ENCODE data around the gene SLC6A15.

DNA sequence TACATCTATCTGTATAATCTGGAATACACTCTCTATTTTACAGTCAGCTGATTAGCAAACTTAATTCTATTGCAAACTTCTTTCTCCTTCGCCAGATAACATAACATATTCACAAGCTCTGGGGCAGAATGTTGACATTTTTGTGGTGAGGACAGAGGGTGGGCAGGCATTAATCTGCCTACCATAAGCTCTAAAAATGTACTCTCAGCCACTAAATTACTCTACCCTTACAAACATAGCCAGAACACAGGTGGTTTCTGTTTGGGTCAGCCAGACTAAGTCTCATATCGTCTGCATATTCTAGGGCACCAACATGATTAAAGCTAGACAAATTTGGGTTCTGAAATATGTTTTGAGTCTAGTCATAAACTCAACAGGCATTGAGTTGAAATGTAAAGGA is 90.1 kb downstream of the SLC6A15 start:
- TF ChIP-seq EZH2 (IDR thresholded peaks at IDR 0.05; ENCODE audit: borderline replicate concordance) (no peak), EZH2phosphoT487 (IDR thresholded peaks at IDR 0.05; ENCODE audit: low read depth, severe bottlenecking, unreplicated experiment) (no peak)
- TF ChIP-seq, protein P1, sequence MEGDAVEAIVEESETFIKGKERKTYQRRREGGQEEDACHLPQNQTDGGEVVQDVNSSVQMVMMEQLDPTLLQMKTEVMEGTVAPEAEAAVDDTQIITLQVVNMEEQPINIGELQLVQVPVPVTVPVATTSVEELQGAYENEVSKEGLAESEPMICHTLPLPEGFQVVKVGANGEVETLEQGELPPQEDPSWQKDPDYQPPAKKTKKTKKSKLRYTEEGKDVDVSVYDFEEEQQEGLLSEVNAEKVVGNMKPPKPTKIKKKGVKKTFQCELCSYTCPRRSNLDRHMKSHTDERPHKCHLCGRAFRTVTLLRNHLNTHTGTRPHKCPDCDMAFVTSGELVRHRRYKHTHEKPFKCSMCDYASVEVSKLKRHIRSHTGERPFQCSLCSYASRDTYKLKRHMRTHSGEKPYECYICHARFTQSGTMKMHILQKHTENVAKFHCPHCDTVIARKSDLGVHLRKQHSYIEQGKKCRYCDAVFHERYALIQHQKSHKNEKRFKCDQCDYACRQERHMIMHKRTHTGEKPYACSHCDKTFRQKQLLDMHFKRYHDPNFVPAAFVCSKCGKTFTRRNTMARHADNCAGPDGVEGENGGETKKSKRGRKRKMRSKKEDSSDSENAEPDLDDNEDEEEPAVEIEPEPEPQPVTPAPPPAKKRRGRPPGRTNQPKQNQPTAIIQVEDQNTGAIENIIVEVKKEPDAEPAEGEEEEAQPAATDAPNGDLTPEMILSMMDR (IDR thresholded peaks at IDR 0.05; ENCODE audit: poor library complexity): no peak
